IPS-NIHi7 (cell line): ENCODE results near the gene CALCB.

Source experiments
- DNase-seq: peaks from one replicate; pipeline ENCODE4 v3.0.0; 2012; ENCODE audit warnings: mixed read lengths; ENCODE audit errors: extremely low spot score

Gene CALCB

DNA sequence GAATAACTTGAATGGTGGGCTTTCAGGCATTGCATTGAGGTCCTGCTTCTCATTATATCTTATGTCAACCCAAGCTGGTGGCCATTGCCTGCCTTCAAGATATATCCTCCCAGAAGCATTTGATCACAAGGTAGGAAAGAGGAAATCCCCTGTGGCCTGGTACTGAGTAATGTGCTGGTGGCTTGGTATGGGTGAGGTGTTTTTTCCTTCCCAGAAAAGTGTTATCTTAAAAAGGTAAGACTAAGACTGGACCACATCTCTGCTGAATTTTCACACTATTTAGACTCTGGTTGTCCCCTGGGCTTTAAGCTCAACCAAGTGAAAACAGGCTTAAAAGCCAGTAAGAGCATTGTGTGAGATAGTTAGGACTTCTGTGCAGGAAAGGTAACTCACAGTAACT lies 45.0 kb downstream of the CALCB start:
- no peak for DNase-seq

DNA sequence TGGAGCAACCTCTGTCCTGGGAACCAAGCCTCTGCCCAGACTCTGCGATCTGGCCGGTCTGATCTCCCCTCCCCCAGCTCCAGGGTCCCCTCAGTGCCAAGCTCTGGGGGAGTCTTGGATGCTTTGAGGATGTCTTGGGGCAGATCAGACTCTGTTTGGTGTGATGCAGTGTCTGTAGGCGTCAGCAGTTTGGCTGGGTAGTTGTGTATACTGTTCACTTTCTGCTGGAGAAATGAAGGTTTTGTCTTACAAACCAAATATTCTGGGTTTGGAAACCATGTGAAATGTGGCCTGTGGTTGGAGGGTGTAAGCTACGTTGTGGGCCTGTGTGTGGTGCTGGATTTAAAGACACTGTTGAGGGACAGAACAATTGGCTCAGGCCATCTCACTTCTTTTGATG lies 46.0 kb downstream of the CALCB start:
- no peak for DNase-seq

DNA sequence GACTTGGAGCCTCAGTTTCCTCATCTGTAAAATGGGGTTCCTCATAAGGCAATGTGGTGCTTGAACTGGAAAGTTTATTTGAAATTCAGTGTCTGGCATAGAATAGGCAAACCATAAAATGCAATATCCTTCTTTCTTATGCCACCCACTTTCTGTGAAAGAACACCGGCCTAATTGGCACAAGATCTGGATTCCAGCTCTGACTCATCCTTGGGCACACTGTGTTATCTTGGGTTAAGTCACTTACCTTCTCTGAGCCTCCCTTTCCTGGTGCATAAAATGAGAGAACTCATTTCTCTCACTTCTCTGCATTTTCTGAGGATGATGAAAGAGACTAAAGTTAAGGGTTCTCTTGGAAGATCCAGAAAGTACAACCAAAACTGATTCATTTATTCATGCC lies 46.4 kb downstream of the CALCB start:
- DNase-seq = no peak

DNA sequence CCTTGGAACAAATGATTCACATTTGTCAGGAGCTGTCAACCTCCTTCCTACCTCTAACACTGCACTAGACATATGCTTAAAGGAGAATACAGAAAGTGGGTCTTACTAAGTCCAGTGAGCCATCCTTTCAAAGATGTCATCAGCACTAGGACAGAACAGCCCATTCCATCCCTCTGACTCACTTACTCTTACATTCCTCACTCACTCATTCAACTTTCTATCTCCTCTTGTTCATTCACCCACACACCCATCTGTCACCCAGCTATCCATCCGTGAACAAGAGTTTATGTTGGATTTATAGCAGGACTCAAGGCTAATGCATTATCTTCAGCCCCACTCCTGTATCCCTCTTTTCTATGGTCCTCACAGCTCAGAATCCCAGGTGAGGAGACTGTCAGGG lies 50.5 kb downstream of the CALCB start:
- no peak for DNase-seq

DNA sequence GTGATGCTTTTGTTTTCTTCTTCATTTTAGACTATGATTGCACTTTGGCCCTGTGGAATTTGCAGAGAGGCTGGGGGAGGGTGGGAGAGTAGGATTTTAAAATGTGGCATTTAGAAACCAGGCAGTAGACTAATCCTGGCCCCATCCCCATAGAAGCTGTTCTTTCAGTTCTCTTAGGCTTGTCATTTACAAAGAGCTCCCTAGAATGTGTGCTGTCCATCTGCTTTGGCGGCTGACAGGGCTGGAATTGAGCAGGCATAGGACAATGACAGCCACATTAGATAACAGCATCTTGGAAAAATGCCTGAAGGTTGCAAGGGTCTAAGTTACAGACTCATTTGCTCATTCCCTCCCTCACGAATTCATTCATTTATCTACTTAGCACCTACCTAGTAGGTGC lies 51.1 kb downstream of the CALCB start:
- no peak for DNase-seq

DNA sequence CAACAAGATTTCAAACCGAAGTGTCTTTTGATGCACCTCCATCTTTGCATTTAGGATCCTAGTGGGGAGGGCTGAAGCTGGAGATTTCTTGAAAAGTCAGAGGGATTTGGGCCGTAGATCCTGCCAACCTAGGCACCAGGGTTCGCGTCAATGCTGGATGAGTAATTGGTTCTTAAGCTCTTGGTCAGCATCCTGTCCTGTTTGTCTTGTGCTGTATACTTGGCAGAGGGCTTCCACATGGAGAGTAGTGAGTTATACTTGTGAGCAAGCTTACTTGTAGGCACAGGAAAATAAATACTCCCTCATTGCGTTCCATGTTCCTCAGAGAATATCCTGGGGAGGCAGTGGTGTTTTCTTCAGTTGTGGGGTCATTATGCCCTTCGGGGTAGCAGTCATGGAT lies 53.9 kb downstream of the CALCB start:
- DNase-seq = no peak
